ENCODE data around the gene GPANK1. TPM values are rescaled to one million over a fixed set of nuclear protein-coding genes. Genes with fewer than 3 reads are reported as not detected.

Gene GPANK1
- total and polyA plus RNA-seq, 2 of the 13 experiments (the other 11 are each of a cell fraction or from before 2014, with no cell fraction given): 15.4 to 22.8 TPM

DNA sequence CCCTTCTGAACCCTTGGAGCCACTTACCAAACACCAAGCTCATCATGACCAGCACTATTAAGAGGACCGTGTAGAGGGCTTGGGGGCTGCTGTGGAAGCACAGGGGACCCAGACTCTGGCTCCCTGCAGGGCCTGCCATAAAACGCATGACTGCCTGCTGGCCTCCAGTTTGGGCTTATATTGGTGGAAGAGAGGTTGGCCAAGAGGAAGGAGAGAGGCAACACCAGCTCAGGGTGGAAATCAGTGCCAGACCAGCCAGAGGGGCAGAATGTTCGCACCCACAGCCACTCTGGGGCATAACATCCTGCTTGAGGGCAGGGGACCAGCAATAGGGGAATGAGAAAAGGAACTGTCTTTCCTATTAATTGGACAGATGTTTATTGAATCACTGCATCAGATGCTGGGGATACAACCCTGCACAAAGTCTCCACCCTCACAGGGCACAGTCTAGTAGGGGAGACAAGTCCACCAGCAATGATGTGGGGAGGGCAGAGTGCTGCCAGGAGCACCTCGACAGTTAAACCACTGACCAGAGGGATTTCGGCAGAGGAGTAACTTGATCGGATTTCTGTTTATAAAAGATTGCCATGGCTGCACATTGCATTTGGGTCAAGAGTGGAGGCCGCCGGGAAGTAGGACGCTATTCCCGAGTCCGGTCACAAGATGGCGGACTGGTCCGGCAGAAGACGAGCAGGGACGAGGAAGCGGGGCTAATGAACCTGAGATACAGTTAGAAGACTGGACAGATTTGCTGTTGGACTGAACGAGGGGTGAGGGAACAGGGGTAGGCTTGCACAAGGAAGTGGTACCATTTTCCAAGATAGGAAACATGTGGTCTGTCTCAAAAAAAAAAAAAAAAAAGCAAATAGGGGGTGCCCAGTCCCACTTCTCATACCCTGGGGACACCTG, 15.7 kb upstream of the GPANK1 start, which contains the start of gene LY6G5C (continued):
- TF ChIP-seq, protein P1, sequence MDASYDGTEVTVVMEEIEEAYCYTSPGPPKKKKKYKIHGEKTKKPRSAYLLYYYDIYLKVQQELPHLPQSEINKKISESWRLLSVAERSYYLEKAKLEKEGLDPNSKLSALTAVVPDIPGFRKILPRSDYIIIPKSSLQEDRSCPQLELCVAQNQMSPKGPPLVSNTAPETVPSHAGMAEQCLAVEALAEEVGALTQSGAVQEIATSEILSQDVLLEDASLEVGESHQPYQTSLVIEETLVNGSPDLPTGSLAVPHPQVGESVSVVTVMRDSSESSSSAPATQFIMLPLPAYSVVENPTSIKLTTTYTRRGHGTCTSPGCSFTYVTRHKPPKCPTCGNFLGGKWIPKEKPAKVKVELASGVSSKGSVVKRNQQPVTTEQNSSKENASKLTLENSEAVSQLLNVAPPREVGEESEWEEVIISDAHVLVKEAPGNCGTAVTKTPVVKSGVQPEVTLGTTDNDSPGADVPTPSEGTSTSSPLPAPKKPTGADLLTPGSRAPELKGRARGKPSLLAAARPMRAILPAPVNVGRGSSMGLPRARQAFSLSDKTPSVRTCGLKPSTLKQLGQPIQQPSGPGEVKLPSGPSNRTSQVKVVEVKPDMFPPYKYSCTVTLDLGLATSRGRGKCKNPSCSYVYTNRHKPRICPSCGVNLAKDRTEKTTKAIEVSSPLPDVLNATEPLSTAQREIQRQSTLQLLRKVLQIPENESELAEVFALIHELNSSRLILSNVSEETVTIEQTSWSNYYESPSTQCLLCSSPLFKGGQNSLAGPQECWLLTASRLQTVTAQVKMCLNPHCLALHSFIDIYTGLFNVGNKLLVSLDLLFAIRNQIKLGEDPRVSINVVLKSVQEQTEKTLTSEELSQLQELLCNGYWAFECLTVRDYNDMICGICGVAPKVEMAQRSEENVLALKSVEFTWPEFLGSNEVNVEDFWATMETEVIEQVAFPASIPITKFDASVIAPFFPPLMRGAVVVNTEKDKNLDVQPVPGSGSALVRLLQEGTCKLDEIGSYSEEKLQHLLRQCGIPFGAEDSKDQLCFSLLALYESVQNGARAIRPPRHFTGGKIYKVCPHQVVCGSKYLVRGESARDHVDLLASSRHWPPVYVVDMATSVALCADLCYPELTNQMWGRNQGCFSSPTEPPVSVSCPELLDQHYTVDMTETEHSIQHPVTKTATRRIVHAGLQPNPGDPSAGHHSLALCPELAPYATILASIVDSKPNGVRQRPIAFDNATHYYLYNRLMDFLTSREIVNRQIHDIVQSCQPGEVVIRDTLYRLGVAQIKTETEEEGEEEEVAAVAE (CRISPR knock-in tag; IDR thresholded peaks at IDR 0.05; ENCODE audit: borderline replicate concordance): 0 out of 2 replicates have a peak, but pooled peaks have one; percentile 32
- TF ChIP-seq CBX5 (CRISPR knock-in tag; IDR thresholded peaks at IDR 0.05; ENCODE audit: borderline replicate concordance): peak; percentile 26; the same call in 1 of the 2 replicates
- TF ChIP-seq FOXK2 (IDR thresholded peaks at IDR 0.05): no peak
- TF ChIP-seq REPIN1 (CRISPR knock-in tag; IDR thresholded peaks at IDR 0.05; ENCODE audit: borderline replicate concordance, low read depth): 0 out of 2 replicates have a peak, but pooled peaks have one; percentile 48
- no peak for TF ChIP-seq ADNP (CRISPR knock-in tag; IDR thresholded peaks at IDR 0.05)
- no peak for TF ChIP-seq PAF1 (CRISPR knock-in tag; IDR thresholded peaks at IDR 0.05)
- no peak for TF ChIP-seq HIVEP1 (CRISPR knock-in tag; IDR thresholded peaks at IDR 0.05)
- TF ChIP-seq ZNF335 (CRISPR knock-in tag; IDR thresholded peaks at IDR 0.05): peak; percentile 96
- TF ChIP-seq TARDBP (CRISPR knock-in tag; IDR thresholded peaks at IDR 0.05): peak; percentile 52; the same call in 1 of the 2 replicates
- no peak for TF ChIP-seq ATF7 (IDR thresholded peaks at IDR 0.05)
- no peak for TF ChIP-seq ATF7 (CRISPR knock-in tag; IDR thresholded peaks at IDR 0.05)
- no peak for TF ChIP-seq LCORL (IDR thresholded peaks at IDR 0.05)
- TF ChIP-seq LCORL (CRISPR knock-in tag; IDR thresholded peaks at IDR 0.05): peak; percentile 75
- TF ChIP-seq ZNF136 (CRISPR knock-in tag; IDR thresholded peaks at IDR 0.05; ENCODE audit: low read depth): no peak
- TF ChIP-seq SNAPC2 (CRISPR knock-in tag; IDR thresholded peaks at IDR 0.05): no peak
- peak; percentile 82 for TF ChIP-seq KDM2A (CRISPR knock-in tag; IDR thresholded peaks at IDR 0.05; ENCODE audit: borderline replicate concordance, low read depth)
- TF ChIP-seq KMT2A (CRISPR knock-in tag; IDR thresholded peaks at IDR 0.05): peak; percentile 28; the same call in 1 of the 2 replicates
- no peak for TF ChIP-seq CENPX (CRISPR knock-in tag; IDR thresholded peaks at IDR 0.05)
- TF ChIP-seq ZNF747 (CRISPR knock-in tag; IDR thresholded peaks at IDR 0.05; ENCODE audit: borderline replicate concordance): no peak
- TF ChIP-seq ASH2L (IDR thresholded peaks at IDR 0.05; ENCODE audit: insufficient read length, low read depth, low read length): peak; percentile 25
- TF ChIP-seq ZNF777 (CRISPR knock-in tag; IDR thresholded peaks at IDR 0.05): no peak
- TF ChIP-seq ZNF282 (IDR thresholded peaks at IDR 0.05; ENCODE audit: partially characterized antibody): no peak
- TF ChIP-seq ZBED4 (CRISPR knock-in tag; IDR thresholded peaks at IDR 0.05; ENCODE audit: borderline replicate concordance): 0 out of 2 replicates have a peak, but pooled peaks have one; percentile 31

Data from HepG2 (cell line).